ENCODE measurements around the gene TMEM60. TPM values are rescaled to one million over a fixed set of nuclear protein-coding genes. Genes with fewer than 3 reads are reported as not detected.

The TMEM60 gene
- total RNA-seq: 23.4 and 24.0 TPM in 2 replicates

GRCh38 chr7:77798394-77799077 is at the start of gene TMEM60, which contains the start of gene PHTF2:
TSS of gene TMEM60 (minus strand) at chr7:77798434. CDS start at chr7:77794373, 4,061 bp downstream.
TSS of gene PHTF2 (plus strand) at chr7:77798773.

Other genes starting within 250 kb of the TMEM60 start
- 24.9 and 26.3 TPM in 2 replicates for gene RSBN1L, start 102.0 kb downstream of the TMEM60 start, total RNA-seq
- 23.9 and 35.3 TPM in 2 replicates for gene PHTF2, start 339 bp upstream of the TMEM60 start, total RNA-seq